Right lung (tissue), 5 donors: ENCODE measurements around the gene PSRC1. TPM values are rescaled to one million over a fixed set of nuclear protein-coding genes. Genes with fewer than 3 reads are reported as not detected.
"Not testable (repeated sequence)": the region's sequence is repeated elsewhere in the genome, so short reads cannot be mapped to it uniquely, and the experiment has no call there.

Experiments
- DNase-seq, 2 donors: peaks; one replicate each; pipeline ENCODE4 v3.0.0-alpha.2; 2013
- polyA plus RNA-seq, 5 donors: library from polyadenylated mRNA; unstranded; fragments of 120-200 nt; gene quantifications; one replicate each; pipeline versions ENCODE4 v1.2.1 to v1.2.3, GENCODE V29; 2013; ENCODE audit warnings: inconsistent platforms in 1 of 5, low replicate concordance in 1 of 5; ENCODE audit not compliant: insufficient read length in 5 of 5, insufficient read depth in 1 of 5

The PSRC1 gene
- polyA plus RNA-seq, 5 donors: 32.5 to 48.9 (median 39.3) TPM

DNA sequence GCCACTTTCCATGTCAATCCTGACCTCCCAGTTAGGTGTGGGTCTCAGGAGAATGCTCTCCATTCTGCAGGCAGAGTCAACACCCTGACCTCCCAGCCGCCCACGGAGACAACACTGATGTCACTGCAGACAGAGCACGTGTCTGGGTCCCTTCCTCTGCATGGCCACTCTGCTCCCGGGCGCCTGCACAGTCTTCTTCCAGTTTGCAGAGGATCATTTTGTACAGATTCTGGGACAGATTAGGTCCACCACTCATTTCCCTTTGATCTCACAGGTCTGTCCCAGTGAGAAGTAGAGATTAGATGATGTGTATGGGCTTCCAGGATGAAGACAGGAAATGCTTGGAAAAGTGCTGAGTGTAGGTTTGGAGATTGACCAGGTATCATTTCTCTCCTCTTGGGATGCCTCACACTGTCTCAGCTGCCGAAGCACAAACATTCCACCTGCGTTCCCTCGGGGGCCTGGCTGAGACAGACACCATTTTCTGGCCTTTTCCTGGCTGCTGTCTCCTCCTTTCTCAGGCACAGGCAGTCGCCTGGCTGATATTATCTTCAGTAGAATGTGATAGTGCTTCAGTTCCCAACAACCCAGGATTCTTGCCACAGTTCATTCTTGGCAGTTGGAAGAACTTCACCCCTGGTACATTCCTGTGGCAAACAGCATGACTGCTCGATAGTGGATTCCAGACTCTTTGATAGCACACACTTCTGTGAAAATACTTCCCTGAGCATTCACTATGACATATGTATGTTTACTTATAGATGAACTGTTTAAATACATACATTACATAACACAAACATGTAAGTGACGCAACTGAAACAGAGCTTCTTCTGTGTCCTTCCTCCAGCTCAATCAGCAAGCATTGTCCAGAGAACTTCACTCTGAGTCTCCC lies 16.0 kb upstream of the PSRC1 start:
- no peak for DNase-seq

- DNase-seq: no peak
Observed at GRCh38 chr1:109296782-109297181, 13.8 kb upstream of the PSRC1 start.

DNA sequence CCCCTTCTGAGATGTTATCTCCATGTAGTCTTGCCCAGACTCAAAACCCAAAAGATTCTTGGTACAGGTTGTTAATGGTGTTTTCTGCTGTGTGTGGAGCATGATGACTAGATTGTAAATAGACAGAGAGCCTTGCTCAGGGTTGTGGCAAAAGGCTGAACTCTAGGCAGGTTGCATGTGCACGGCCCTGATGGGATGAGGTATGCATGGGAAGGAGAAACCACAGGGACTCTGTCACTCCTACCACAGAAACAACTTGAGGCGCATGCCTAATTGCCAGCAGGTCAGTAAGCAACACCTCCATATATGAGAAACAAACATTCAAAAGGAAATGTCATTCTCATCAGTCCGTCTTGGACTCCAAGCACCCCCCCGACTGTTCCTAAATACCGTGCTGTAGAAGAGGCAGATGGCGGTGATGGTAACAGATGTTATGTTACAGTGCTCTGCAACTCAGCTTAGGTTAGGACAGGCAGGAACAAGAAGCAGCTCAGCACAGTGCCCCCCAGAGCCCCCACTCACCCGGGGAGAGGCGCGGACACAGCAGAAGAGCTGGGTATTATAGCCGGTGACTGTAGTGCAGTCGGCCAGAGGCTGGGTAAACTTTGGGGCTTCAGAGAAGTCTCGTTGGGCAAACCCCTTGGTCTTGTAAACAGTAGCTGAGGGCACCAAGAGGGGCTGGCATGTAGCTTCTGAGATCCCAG lies 12.9 kb upstream of the PSRC1 start:
- DNase-seq: no peak

DNA sequence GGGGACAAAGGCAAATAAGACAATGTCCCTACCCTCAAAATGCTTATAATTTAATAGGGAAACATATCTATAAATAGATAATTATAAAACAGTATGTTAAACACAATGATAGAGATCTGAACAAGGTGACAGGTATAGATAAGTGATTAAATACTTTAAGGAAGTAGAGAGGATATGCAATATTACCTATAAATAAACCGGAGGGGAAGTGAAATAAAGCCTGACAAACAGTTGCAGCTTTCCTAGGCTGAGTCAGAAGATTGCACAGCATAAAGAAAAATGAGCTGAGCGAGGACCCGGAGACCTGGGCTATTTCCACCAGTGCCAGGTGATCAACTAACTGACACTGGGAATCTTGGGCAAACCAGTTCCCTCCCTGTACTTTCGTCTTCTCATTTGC lies 11.5 kb upstream of the PSRC1 start:
- DNase-seq: no peak

DNA sequence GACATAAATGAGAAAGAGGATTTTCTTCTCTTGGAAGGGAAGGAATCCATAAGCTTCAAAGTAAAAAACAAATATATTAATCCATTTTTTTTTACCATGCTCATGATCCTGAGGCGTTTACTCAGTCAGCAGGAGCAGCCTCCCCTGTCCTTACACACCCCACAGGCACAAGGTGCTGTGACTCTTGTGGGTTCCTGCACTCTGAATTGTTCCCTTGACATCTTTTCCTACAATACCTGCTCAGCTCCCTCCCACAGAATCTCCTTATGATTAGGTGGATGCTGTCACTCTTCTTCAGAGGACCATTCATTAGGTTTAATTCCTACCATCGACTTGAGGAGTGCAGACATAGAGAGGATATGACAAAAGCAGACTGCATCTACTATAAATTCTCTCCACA lies 10.1 kb upstream of the PSRC1 start:
- no peak for DNase-seq

DNA sequence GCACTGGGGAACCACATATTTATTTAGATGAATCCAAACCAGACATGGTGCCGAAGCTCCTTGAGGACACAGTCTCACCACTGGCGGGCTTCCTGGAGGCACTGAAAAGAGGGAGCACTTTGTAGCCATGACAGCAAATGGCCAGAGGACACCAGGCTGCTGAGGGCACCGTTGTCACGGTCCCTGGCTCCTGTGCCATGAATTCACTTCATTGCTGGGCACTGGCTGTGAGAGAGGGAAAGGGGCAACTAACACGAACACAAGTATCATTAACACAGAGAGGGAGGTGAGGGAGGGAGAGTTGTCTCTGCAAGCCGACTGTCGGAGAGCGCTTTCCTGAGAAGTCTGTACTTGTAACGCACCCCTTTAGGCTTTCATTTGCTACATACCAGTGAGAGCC lies 9.4 kb upstream of the PSRC1 start:
- DNase-seq: no peak

DNA sequence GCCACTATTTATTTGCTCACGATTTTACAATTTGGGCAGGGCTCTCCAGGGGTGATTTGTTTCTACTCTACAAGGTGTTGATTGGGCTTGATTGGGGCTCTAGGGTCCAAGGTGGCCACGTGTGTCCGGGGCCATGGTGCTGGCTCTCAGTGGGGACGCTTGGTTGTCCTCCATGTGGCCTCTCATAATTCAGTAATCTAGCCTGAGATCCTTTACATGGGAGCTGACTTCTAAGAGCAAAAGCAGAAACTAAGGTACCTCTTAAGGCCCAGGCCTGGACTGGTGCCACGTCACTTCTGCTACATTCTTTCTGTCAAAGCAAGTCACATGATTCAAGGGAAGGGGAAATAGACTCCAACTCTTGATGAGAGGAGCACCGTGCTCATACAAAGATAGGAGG lies 8.1 kb upstream of the PSRC1 start:
- DNase-seq: no peak

- DNase-seq: no peak
Observed at GRCh38 chr1:109290137-109290536, 7.2 kb upstream of the PSRC1 start.

GRCh38 chr1:109286762-109287161 lies 3.8 kb upstream of the PSRC1 start:
- DNase-seq: not testable (repeated sequence)

- DNase-seq: no peak
Observed at GRCh38 chr1:109283748-109284600, 1.0 kb upstream of the PSRC1 start.

DNA sequence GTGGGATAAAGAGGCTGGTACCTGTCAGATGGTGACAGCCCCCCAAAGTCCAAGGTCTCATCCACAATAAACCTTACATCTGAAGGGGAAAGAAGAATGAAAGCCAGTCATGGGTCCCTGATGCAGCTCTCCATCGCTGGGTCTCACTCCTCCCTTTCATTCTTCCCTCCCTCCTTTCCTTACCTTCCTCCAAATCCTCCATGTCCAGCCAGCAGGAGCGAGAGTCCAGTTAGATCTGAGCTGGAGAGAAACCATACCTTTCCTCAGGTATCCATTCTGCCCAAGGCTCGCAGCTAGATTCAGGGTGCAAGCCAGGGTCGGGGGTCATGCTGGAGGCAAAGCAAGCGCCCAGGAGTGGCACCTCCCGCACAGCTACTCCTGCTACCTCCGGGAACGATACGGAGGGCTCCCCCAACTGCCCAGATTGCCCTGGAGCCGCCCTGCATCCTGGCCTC lies 421 bp downstream of the PSRC1 start:
- no peak for DNase-seq

GRCh38 chr1:109281680-109282496 lies 1.1 kb downstream of the PSRC1 start:
- no peak for DNase-seq

DNA sequence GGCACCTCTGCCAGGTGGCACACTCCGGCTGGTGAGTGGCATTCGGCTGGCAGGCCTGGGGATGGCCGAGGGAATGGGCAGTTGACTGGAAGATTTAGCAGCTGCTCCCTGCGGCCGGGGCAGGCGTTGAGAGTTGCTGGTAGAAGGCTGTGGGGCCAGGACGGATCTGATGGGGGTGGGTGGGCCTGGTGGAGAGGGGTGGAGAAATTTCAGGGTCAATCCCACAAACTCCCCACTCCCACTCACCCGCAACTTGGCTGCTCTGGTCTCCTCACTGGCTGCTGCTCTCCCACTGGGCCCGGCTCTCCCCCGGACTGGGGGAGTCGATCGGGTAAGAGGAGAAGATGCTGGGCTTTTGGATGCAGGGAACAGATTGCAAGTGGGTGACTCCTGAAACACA lies 2.1 kb downstream of the PSRC1 start:
- DNase-seq: no peak

DNA sequence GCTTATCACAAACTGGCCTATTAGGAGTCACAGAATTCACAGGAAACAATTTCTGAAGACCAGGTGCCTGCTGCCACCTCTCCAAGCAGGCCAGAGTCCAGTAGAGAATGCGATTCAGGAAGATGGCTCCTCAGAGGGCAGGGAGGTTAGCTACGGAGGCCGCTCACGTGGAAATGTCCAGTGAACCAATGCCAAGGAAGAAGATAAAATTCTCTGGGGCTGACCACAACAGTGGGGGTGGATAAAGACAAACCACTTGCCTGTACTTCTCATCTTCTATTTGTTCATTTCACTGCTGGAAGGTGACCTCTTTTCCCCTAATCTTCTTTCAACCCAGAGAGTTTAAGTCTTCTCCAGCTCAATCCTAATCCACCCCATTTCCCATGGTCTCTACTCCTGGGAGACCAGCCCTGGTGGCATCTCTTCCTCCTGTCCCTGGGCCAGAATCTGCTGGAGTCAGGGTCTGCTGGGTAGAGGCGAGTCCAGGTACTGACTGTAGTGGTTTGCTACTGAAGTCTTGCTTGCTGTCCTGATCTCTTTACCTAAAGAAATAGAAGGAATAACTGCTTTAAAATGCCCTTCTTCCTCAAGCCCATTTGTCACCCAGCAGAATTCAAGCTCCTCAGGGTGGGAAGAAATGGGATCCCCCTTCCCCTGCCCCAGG lies 3.2 kb downstream of the PSRC1 start:
- no peak for DNase-seq

- DNase-seq: peak; percentile 59 to 60
Observed at GRCh38 chr1:109277434-109278204, 5.3 kb downstream of the PSRC1 start.

DNA sequence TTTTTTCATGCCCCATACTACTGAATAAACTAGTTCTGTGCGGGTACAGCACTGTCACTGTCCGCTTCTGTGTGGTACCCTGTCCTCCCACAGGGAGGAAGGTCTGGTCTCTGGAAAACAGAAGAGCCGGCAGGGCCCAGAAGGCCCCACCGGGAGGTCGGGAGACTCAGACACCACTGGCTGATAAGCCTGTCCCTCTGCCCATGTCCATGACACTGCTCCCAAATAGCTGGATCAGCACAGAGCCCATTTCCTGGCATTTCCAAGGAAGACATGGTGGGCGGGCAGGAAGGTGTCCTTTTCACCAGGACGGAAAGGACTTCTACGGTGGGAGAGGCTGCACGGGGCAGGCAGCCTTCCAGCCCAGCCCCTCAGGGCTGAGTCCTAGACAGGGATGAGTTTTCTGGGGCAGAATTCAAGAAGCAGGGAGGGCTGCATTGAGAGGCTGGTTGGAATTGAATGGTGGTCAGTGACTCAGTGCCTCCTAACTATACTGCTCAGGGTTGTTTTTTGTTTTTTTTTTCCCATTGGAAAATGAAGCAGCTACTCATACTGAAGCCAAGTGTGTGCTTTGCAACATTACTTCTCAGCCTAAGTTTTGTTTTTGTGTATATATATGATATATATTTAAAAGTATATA lies 7.1 kb downstream of the PSRC1 start:
- no peak for DNase-seq

- DNase-seq: peak in 1 of 2 donors; percentile 67
Observed at GRCh38 chr1:109274533-109275476, 8.1 kb downstream of the PSRC1 start.
